HG03139 (cell line): ENCODE results near the gene ETV3L.
A peak's percentile ranks its signal among the peaks of the same experiment; 100 is the strongest.
"Not testable (repeated sequence)": the region's sequence is repeated elsewhere in the genome, so short reads cannot be mapped to it uniquely, and the experiment has no call there.

ENCODE experiments used
- ATAC-seq: cut with Tn5 transposase; IDR thresholded peaks from one replicate; pipeline ENCODE4 v1.9.1; 2021; ENCODE audit not compliant: unreplicated experiment

Gene ETV3L

GRCh38 chr1:157105988-157106812 lies 6.6 kb upstream of the ETV3L start:
- ATAC-seq: peak; percentile 86

DNA sequence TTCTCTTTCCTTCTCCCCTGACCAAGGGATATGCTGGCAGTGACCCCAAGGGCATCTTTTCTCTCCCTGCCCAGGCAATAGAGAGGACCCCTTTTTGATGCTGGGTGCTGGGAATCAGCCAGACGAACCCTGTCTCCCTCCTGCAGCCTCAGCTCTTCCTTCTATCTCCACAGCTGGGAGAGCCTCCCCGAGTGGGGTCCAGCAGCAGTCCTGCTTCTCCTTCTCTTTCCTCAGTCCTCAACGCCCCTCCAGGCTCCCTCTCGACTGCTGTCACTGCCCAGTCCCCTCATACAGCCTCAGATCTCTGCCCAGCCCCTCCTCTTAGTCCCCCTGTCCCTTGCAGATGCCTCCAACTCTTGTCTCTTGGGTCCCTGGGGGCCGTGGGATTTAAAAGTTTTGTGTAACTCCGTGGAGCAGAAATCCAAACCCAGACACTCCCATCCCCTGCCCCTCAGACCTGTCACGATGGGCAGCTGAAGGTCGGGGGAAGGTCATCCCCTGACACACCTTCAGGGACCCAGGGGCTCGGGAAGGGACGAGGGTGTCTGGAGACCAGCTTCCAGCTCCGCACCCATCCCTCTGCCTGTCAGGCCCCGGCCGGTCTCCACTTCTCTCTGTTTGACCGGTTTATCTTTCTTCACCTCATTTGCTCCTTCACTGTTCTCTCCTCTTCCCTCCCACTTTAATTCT lies 5.8 kb upstream of the ETV3L start:
- no peak for ATAC-seq

- ATAC-seq: no peak
These were observed 5.1 kb upstream of the ETV3L start for GRCh38 chr1:157104598-157105293.

GRCh38 chr1:157103268-157103667 lies 3.7 kb upstream of the ETV3L start:
- ATAC-seq: no peak

DNA sequence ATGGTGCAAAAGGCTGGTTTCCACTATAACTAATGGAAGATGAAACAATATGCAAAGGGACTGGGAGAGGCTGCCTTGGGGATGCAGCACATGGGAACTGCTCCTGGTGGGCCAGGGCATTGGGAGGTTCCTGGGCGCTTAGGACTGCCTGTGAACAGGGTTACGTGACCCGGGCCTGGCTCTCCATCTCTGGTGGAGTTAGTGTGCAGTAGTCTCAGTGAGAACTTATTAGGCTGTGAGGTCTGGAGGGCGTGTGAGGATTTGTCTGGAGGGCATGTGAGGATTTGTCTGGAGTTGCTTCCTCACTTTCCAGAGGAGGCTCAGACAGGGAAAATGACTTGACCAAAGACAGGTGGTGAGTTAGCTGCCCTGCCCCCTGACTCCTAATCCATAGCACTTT lies 1.5 kb upstream of the ETV3L start:
- ATAC-seq: no peak

GRCh38 chr1:157098987-157099632 lies 498 bp downstream of the ETV3L start:
- ATAC-seq: not testable (repeated sequence)

- no peak for ATAC-seq
These were observed 1.1 kb downstream of the ETV3L start for GRCh38 chr1:157098519-157098918.

DNA sequence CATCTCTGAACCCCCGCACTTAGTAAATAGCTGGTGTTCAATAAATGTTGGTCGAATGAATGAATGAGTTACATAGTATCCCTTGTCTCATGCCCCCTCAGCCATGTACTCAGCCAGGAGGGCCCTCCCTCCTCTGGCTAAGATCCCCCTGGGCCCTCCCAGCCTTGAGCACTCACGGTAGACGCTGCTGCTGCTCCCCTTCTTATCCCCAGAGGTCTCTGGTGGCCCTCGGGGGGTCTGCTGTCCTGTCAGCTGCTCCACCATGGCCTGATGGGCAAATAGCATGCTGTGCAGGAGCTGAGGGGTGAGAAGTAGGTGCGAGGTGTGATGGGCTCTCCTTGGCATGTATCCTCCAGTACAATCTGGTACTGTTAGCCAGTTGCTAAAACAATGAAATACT lies 1.9 kb downstream of the ETV3L start:
- no peak for ATAC-seq

- no peak for ATAC-seq
These were observed 2.7 kb downstream of the ETV3L start for GRCh38 chr1:157096881-157097280.

- no peak for ATAC-seq
These were observed 4.1 kb downstream of the ETV3L start for GRCh38 chr1:157095551-157095950.

- no peak for ATAC-seq
These were observed 4.5 kb downstream of the ETV3L start for GRCh38 chr1:157095091-157095490.

DNA sequence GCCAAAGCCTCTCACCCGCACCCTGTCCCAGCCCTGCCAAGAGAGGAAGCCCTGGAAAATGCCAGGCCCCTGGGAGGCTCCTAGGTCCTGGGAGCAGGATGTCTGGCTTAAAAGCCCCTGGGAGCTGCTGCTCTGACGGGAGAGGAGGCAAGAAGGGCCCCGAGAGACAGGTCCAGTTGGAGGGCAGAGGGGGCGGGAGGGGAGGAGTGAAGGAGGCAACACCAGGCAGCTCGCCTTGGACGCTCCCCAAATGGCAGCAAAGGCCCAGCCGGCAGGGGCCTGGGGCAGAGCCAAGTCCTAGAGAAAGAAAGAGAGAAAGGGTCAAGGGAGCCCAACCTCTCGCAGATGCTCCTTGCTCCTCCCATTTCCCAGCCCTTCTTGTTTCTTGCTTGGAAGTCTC lies 6.8 kb downstream of the ETV3L start:
- no peak for ATAC-seq

- ATAC-seq: no peak
These were observed 7.8 kb downstream of the ETV3L start for GRCh38 chr1:157091668-157092273.

DNA sequence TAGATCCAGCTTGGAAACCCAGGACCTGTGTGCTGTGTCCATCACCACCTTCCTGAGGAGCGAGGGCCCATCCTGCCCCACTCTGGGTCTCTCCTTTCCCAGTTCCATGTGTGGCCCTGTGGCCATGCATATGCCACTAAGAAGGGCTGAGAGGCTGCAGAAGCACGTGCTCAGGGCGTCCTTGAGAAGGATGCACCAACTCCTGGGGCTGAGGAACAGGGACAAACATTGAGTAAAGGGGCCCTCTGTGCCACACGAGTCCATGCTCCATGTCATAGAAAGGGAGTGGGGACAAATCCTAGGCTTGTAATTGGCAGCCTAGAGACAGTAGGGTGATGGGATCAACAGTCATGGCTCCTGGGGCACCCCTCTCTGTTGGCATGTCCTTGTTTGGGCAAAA lies 8.4 kb downstream of the ETV3L start:
- ATAC-seq: no peak

GRCh38 chr1:157090771-157091170 lies 8.8 kb downstream of the ETV3L start:
- no peak for ATAC-seq

GRCh38 chr1:157090196-157090647 lies 9.4 kb downstream of the ETV3L start:
- no peak for ATAC-seq

DNA sequence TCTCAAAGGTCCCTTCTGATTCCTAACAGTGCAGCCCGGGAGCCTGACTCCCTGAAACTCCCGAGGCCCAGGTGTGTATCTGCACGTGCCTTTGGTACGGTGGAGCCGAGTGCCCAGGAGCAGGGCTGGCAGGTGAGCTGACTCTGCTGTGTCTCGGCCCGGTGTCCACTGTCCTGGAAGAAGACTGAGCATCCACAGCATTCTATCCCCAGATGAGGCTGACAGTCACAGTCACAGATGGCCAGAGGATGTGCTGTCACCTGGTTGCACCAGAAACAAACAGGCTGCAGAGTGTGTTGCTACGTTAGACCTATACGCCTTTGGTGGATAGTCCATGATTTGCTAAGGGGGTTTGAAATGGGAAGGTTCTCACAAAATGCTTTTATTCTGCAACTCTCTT lies 9.8 kb downstream of the ETV3L start:
- no peak for ATAC-seq

DNA sequence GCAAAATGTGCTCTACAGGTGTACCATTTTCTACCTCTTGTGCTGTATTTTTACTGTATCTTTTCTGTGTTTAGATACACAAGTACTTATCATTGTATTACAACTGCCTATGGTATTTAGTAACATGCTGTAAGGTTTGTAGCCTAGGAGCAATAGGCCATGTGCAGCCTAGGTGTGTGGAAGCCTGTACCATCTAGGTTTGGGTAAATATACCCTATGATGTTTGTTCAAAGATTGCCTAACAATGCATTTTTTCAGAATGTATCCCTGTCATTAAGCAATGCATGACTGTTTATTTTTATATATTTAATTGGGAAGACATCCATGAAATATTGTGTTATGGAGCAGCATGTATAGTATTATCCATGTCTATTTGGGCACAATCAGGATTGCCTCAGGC lies 11.0 kb downstream of the ETV3L start:
- no peak for ATAC-seq

DNA sequence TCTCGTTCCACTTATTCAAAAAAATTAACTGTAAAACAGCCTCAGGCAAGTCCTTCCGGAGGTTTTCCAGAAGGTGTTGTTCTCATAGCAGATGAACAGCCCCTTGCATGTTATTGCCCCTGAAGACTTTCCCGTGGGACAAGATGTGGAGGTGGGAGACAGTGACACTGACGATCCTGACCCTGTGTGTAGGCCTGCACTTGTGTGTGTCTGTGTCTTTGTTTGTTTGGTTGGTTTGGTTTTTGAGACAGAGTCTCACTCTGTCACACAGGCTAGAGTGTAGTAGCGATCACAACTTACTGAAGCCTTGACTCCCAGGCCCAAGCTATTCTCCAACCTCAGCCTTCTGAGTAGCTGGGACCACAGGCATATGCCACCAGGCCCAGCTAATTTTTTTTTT lies 12.6 kb downstream of the ETV3L start:
- no peak for ATAC-seq

DNA sequence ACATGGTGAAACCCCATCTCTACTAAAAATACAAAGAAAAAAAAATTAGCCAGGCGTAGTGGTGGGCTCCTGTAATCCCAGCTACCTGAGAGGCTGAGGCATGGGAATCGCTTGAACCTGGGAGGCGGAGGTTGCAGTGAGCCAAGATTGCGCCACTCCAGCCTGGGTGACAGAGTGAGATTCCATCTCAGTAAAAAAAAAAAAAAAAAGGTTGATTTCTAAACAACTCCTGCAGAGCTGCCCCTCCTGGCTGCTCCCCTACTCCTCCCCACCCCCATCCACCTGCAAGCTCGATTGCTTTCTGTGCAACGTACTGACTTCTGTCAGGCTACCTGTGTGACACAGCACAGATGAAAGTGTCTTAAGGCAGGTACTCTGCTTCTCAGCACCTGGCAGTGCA lies 13.3 kb downstream of the ETV3L start:
- no peak for ATAC-seq

DNA sequence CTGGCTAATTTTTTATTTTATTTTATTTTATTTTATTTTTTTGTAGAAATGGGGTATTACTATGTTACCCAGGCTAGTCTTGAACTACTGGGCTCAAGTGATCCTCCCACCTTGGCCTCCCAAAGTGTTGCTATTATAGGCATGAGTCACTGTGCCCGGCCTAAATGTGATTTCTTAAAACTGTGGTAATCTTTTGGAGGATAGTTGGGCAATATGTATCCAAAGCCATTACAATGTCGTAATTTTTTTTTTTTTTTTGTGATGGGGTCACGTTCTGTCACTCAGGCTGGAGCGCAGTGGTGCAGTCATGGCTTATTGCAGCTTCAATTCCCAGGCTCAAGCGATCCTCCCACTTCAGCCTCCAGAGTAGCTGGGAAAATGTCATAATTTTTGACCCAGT lies 14.2 kb downstream of the ETV3L start:
- ATAC-seq: no peak
